ENCODE results near the gene C2orf92.
A peak's percentile ranks its signal among the peaks of the same experiment; 100 is the strongest.
"Not testable (repeated sequence)": the region's sequence is repeated elsewhere in the genome, so short reads cannot be mapped to it uniquely, and the experiment has no call there.

Gene C2orf92

GRCh38 chr2:97673915-97674283 lies 4.4 kb downstream of the C2orf92 start:
- DNase-seq (ENCODE audit: low spot score) = no peak
- TF ChIP-seq, protein P1, sequence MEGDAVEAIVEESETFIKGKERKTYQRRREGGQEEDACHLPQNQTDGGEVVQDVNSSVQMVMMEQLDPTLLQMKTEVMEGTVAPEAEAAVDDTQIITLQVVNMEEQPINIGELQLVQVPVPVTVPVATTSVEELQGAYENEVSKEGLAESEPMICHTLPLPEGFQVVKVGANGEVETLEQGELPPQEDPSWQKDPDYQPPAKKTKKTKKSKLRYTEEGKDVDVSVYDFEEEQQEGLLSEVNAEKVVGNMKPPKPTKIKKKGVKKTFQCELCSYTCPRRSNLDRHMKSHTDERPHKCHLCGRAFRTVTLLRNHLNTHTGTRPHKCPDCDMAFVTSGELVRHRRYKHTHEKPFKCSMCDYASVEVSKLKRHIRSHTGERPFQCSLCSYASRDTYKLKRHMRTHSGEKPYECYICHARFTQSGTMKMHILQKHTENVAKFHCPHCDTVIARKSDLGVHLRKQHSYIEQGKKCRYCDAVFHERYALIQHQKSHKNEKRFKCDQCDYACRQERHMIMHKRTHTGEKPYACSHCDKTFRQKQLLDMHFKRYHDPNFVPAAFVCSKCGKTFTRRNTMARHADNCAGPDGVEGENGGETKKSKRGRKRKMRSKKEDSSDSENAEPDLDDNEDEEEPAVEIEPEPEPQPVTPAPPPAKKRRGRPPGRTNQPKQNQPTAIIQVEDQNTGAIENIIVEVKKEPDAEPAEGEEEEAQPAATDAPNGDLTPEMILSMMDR (IDR thresholded peaks at IDR 0.05; ENCODE audit: extremely low read depth, insufficient read depth, missing control alignments) = no peak
- in situ Hi-C loops (cut with MboI; ENCODE audit: low pct_unique_long_range_greater_than_20kb, low sequenced_read_pairs, unreplicated experiment) = loop anchor here (25.0 kb wide), 1 partner anchor 1612 kb away; no protein-coding TSS in a partner anchor

- in situ Hi-C loops (cut with MboI; ENCODE audit: low pct_unique_long_range_greater_than_20kb, low sequenced_read_pairs, unreplicated experiment) = no loop called here
- DNase-seq (ENCODE audit: low spot score) = no peak
- TF ChIP-seq, protein P1 (IDR thresholded peaks at IDR 0.05; ENCODE audit: extremely low read depth, insufficient read depth, missing control alignments) = no peak
Measured at GRCh38 chr2:97675430-97676113, 6.1 kb downstream of the C2orf92 start.

DNA sequence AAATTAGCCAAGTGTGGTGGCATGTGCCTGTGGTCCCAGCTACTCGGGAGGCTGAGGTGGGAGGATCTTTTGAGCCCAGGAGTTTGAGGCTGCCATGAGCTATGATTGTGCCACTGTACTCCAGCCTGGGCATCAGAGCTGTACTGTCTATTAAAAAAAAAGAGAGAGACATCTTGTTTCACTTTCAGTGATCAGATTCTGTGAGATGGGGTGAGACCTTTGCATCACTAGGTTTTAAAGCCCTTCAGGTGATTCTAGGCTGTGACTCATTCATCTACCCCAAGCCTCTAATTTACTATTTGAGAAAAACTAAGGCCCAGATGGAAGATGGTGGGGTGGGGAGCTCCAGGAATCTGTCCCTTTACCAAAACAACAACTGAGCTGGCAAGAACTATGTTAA lies 7.1 kb downstream of the C2orf92 start:
- DNase-seq (ENCODE audit: low spot score) = no peak

GRCh38 chr2:97677480-97677879 lies 8.0 kb downstream of the C2orf92 start:
- in situ Hi-C loops (cut with MboI; ENCODE audit: low pct_unique_long_range_greater_than_20kb, low sequenced_read_pairs, unreplicated experiment) = no loop called here
- TF ChIP-seq, protein P1 (IDR thresholded peaks at IDR 0.05; ENCODE audit: extremely low read depth, insufficient read depth, missing control alignments) = no peak
- no peak for DNase-seq (ENCODE audit: low spot score)

More for the DNA sequence above, 7.1 kb downstream of the C2orf92 start:
- TF ChIP-seq, protein P1 (IDR thresholded peaks at IDR 0.05; ENCODE audit: extremely low read depth, insufficient read depth, missing control alignments) = no peak
- in situ Hi-C loops (cut with MboI; ENCODE audit: low pct_unique_long_range_greater_than_20kb, low sequenced_read_pairs, unreplicated experiment) = no loop called here

- DNase-seq (ENCODE audit: low spot score) = no peak
- TF ChIP-seq, protein P1 (IDR thresholded peaks at IDR 0.05; ENCODE audit: extremely low read depth, insufficient read depth, missing control alignments) = no peak
- in situ Hi-C loops (cut with MboI; ENCODE audit: low pct_unique_long_range_greater_than_20kb, low sequenced_read_pairs, unreplicated experiment) = no loop called here
Measured at GRCh38 chr2:97678298-97678697, 8.8 kb downstream of the C2orf92 start.

DNA sequence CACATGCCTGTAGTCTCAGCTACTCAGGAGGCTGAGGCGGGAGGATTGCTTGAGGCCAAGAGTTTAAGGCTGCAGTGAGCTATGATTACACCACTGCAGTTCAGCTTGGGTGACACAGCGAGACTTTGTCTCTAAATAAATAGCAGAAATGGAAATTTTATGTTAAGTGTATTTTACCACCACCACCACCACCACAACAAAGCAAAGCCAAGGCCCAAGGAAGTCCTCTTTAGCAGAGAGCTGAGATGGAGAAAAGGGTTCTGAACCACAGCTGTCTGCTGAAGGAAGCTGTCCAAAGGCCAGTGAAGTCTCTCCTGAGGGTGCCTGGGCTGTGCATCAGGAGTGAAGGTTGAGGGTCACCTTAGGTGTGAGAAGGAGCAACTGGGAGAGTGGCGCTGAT lies 17.7 kb downstream of the C2orf92 start:
- in situ Hi-C loops (cut with MboI; ENCODE audit: low pct_unique_long_range_greater_than_20kb, low sequenced_read_pairs, unreplicated experiment) = not testable (repeated sequence)

GRCh38 chr2:97688062-97688827 lies 18.7 kb downstream of the C2orf92 start:
- TF ChIP-seq, protein P1 (IDR thresholded peaks at IDR 0.05; ENCODE audit: extremely low read depth, insufficient read depth, missing control alignments) = no peak
- DNase-seq (ENCODE audit: low spot score) = peak; percentile 37
- in situ Hi-C loops (cut with MboI; ENCODE audit: low pct_unique_long_range_greater_than_20kb, low sequenced_read_pairs, unreplicated experiment) = no loop called here

More for the DNA sequence above, 17.7 kb downstream of the C2orf92 start:
- DNase-seq (ENCODE audit: low spot score) = not testable (repeated sequence)

Data from GM13977 (cell line).